ENCODE data around the gene ADAM10. TPM values are rescaled to one million over a fixed set of nuclear protein-coding genes. Genes with fewer than 3 reads are reported as not detected.

The ADAM10 gene
- total RNA-seq, 1 experiment from 2014 or later = 133 TPM

DNA sequence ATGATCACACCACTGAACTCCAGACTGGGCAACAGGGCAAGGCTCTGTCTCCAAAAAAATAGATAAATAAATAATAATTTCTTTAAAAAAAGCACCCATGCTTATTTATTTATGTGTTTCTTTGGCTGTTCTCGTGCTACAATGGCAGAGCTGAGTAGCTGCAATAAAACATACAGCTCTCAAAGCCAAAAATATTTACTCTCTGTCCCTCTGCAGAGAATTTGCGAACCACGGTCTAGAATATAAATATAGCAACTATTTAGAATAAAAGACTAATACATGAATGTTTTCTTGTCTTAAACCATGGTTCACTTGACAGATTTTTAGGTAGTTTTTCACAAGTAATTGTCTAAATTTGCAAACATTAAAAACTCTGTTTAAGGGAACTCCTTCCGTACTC is 72.7 kb downstream of the ADAM10 start:
- CTCF ChIA-PET = interaction anchor here (0.5 kb wide), 1 partner anchor 926 kb away, joined by 3 read pairs; no protein-coding TSS in a partner anchor
- POLR2A ChIA-PET = no interaction called here
- Mint-ChIP-seq H3K36me3 (no peaks in the 10 kb centered on the region; the same call in 1 of the 2 replicates), H3K9me3 (no peaks in the 10 kb centered on the region), H3K4me3 (no peak overlapping the region), H3K27me3 (ENCODE audit: low read depth) (no peaks in the 10 kb centered on the region), H3K4me1 (peaks cover 2% of the 10 kb centered on the region; the same call in 1 of the 2 replicates), H3K27ac (no peak overlapping the region)
- no peak for TF ChIP-seq NFE2L1 (CRISPR knock-in tag; IDR thresholded peaks at IDR 0.05)
- TF ChIP-seq PREB (CRISPR knock-in tag; IDR thresholded peaks at IDR 0.05; ENCODE audit: borderline replicate concordance) = no peak
- TF ChIP-seq SMAD3 (CRISPR knock-in tag; IDR thresholded peaks at IDR 0.05; ENCODE audit: borderline replicate concordance) = no peak
- DNase-seq (ENCODE audit: low spot score) (no peak), ATAC-seq (no peak)

DNA sequence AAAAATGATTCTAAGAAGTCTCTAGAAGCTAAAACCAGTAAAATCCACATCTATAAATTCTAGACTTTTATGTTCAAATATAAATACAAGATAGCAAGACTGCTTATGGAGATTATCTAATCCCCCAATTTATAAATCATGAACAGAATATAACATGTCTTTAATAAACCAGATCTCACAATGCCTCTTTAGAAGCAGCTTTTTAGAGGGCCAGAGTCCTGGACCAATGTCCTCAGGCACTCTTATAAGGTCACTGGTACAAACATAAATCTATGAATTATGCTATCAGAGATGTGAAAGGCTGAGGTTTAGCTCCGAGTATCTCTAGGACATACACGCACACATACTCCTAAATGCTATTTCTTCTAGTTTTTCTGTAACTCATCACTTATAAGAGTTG is 78.3 kb downstream of the ADAM10 start:
- ChIA-PET POLR2A (no interaction called here), CTCF (no interaction called here)
- TF ChIP-seq SOX15 (CRISPR knock-in tag; IDR thresholded peaks at IDR 0.05) (no peak), ATF1 (CRISPR knock-in tag; IDR thresholded peaks at IDR 0.05) (no peak), NR3C1 (CRISPR knock-in tag; conservative IDR thresholded peaks at IDR 0.05; ENCODE audit: low read depth) (no peak), RELA (CRISPR knock-in tag; IDR thresholded peaks at IDR 0.05; ENCODE audit: borderline replicate concordance) (no peak), TEAD4 (CRISPR knock-in tag; IDR thresholded peaks at IDR 0.05) (no peak)
- TF ChIP-seq, protein P1, sequence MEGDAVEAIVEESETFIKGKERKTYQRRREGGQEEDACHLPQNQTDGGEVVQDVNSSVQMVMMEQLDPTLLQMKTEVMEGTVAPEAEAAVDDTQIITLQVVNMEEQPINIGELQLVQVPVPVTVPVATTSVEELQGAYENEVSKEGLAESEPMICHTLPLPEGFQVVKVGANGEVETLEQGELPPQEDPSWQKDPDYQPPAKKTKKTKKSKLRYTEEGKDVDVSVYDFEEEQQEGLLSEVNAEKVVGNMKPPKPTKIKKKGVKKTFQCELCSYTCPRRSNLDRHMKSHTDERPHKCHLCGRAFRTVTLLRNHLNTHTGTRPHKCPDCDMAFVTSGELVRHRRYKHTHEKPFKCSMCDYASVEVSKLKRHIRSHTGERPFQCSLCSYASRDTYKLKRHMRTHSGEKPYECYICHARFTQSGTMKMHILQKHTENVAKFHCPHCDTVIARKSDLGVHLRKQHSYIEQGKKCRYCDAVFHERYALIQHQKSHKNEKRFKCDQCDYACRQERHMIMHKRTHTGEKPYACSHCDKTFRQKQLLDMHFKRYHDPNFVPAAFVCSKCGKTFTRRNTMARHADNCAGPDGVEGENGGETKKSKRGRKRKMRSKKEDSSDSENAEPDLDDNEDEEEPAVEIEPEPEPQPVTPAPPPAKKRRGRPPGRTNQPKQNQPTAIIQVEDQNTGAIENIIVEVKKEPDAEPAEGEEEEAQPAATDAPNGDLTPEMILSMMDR (IDR thresholded peaks at IDR 0.05) = no peak
- no peak for DNase-seq (ENCODE audit: low spot score)
- no peaks in the 10 kb centered on the region for H3K9me3 Mint-ChIP-seq
- H3K4me3 Mint-ChIP-seq = no peak overlapping the region
- no peaks in the 10 kb centered on the region for H3K36me3 Mint-ChIP-seq
- H3K4me1 Mint-ChIP-seq = peaks cover 35% of the 10 kb centered on the region
- H3K27ac Mint-ChIP-seq = no peak overlapping the region
- ATAC-seq = no peak
- H3K27me3 Mint-ChIP-seq (ENCODE audit: low read depth) = no peaks in the 10 kb centered on the region

DNA sequence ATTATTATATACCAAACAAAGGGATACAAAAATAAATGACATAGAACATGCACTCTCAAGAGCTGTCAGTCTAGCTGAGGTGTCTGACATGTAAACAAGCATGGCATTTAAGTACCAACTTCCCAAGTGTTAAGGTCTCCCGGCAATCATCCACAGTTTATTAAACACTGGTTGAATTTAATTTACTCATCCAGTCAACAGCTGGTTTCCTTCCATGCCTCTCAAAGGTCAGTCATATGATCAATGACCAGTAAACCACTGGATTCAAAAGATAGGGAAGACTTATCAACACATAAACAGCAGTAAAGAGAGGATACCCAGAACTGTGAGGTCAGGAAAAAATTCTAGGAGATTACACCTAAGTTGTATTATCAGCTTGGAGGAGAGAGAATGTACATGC is 80.4 kb downstream of the ADAM10 start:
- ChIA-PET CTCF (no interaction called here), POLR2A (no interaction called here)
- H3K27ac Mint-ChIP-seq = peak overlapping the region; percentile 52
- peaks cover 1% of the 10 kb centered on the region; the same call in 1 of the 2 replicates for H3K36me3 Mint-ChIP-seq
- no peak for ATAC-seq
- no peak overlapping the region for H3K4me3 Mint-ChIP-seq
- TF ChIP-seq EMX1 (CRISPR knock-in tag; IDR thresholded peaks at IDR 0.05) = no peak
- no peak for TF ChIP-seq ZNF219 (CRISPR knock-in tag; IDR thresholded peaks at IDR 0.05; ENCODE audit: borderline replicate concordance)
- no peak for TF ChIP-seq ESRRA (CRISPR knock-in tag; IDR thresholded peaks at IDR 0.05; ENCODE audit: borderline replicate concordance)
- no peak for TF ChIP-seq ZNF396 (CRISPR knock-in tag; IDR thresholded peaks at IDR 0.05; ENCODE audit: borderline replicate concordance)
- TF ChIP-seq ZBTB21 (CRISPR knock-in tag; IDR thresholded peaks at IDR 0.05; ENCODE audit: borderline replicate concordance) = no peak
- no peak for TF ChIP-seq ZNF263 (CRISPR knock-in tag; IDR thresholded peaks at IDR 0.05; ENCODE audit: low read depth)
- TF ChIP-seq, protein P2, sequence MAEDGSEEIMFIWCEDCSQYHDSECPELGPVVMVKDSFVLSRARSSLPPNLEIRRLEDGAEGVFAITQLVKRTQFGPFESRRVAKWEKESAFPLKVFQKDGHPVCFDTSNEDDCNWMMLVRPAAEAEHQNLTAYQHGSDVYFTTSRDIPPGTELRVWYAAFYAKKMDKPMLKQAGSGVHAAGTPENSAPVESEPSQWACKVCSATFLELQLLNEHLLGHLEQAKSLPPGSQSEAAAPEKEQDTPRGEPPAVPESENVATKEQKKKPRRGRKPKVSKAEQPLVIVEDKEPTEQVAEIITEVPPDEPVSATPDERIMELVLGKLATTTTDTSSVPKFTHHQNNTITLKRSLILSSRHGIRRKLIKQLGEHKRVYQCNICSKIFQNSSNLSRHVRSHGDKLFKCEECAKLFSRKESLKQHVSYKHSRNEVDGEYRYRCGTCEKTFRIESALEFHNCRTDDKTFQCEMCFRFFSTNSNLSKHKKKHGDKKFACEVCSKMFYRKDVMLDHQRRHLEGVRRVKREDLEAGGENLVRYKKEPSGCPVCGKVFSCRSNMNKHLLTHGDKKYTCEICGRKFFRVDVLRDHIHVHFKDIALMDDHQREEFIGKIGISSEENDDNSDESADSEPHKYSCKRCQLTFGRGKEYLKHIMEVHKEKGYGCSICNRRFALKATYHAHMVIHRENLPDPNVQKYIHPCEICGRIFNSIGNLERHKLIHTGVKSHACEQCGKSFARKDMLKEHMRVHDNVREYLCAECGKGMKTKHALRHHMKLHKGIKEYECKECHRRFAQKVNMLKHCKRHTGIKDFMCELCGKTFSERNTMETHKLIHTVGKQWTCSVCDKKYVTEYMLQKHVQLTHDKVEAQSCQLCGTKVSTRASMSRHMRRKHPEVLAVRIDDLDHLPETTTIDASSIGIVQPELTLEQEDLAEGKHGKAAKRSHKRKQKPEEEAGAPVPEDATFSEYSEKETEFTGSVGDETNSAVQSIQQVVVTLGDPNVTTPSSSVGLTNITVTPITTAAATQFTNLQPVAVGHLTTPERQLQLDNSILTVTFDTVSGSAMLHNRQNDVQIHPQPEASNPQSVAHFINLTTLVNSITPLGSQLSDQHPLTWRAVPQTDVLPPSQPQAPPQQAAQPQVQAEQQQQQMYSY (CRISPR knock-in tag; IDR thresholded peaks at IDR 0.05) = no peak
- no peak for TF ChIP-seq KAT7 (CRISPR knock-in tag; IDR thresholded peaks at IDR 0.05; ENCODE audit: borderline replicate concordance)
- no peak for TF ChIP-seq TEAD4 (CRISPR knock-in tag; IDR thresholded peaks at IDR 0.05)
- TF ChIP-seq ELF4 (CRISPR knock-in tag; IDR thresholded peaks at IDR 0.05; ENCODE audit: low read depth) = no peak
- no peak for TF ChIP-seq ZNF423 (CRISPR knock-in tag; IDR thresholded peaks at IDR 0.05)
- no peak for TF ChIP-seq HMGA2 (CRISPR knock-in tag; IDR thresholded peaks at IDR 0.05)
- DNase-seq (ENCODE audit: low spot score) = no peak
- H3K9me3 Mint-ChIP-seq = no peaks in the 10 kb centered on the region
- no peaks in the 10 kb centered on the region for H3K27me3 Mint-ChIP-seq (ENCODE audit: low read depth)
- H3K4me1 Mint-ChIP-seq = peaks cover 49% of the 10 kb centered on the region
